ENCODE measurements around the gene ANTXRL.

- TF ChIP-seq CTCF (IDR thresholded peaks at IDR 0.05) (no peak), POLR2AphosphoS5 (IDR thresholded peaks at IDR 0.05; ENCODE audit: insufficient read depth in 1 of 2, low read depth in 1 of 2) (no peak), POLR2A (IDR thresholded peaks at IDR 0.05) (no peak)
Observed at GRCh38 chr10:46325021-46325420, 38.2 kb downstream of the ANTXRL start.

Measured in vagina (tissue), 2 donors.